BLaER1 treated with 17β-estradiol and CSF1 and Interleukin-3, amounts not matched to agents 10 nM and 100 nM (cell line): ENCODE data around the gene NCOA1.
A peak's percentile ranks its signal among the peaks of the same experiment; 100 is the strongest.

Experiments
- H3K27ac ChIP-seq, 11 experiments: shearing (Covaris generic); formaldehyde crosslinking; 2 replicates each; pipeline ENCODE4 v1.8.1; 2022
- H3K27me3 ChIP-seq, 11 experiments: shearing (Covaris generic); formaldehyde crosslinking; 2 replicates each; pipeline ENCODE4 v1.8.1; 2022
- H3K36me3 ChIP-seq, 11 experiments: shearing (Covaris generic); formaldehyde crosslinking; 2 replicates each; pipeline ENCODE4 v1.8.1; 2022
- H3K4me1 ChIP-seq, 10 experiments: shearing (Covaris generic); formaldehyde crosslinking; 2 replicates each; pipeline ENCODE4 v1.8.1; 2022
- H3K4me2 ChIP-seq, 11 experiments: shearing (Covaris generic); formaldehyde crosslinking; 2 replicates each; pipeline ENCODE4 v1.8.1; 2022
- H3K4me3 ChIP-seq, 10 experiments: shearing (Covaris generic); formaldehyde crosslinking; 2 replicates each; pipeline ENCODE4 v1.8.1; 2022
- H3K9ac ChIP-seq, 11 experiments: shearing (Covaris generic); formaldehyde crosslinking; 2 replicates each; pipeline ENCODE4 v1.8.1; 2022
- H3K9me3 ChIP-seq, 11 experiments: shearing (Covaris generic); formaldehyde crosslinking; replicated peaks in 1 of 11; 2 replicates each; pipeline ENCODE4 v1.8.1; 2022
- H4K20me1 ChIP-seq, 11 experiments: shearing (Covaris generic); formaldehyde crosslinking; 2 replicates each; pipeline ENCODE4 v1.8.1; 2022
- Cebpa-rat ChIP-seq, 11 experiments: shearing (Covaris generic); IDR thresholded peaks; 2 replicates each; pipeline ENCODE4 v1.8.1; 2022

NCOA1 gene

GRCh38 chr2:24490690-24491541 is at the start of gene NCOA1:
TSS of gene NCOA1 (plus strand) at chr2:24491254. CDS start at chr2:24658678, 167,424 bp downstream.
- Histone ChIP-seq H4K20me1 (peaks cover 11 to 44% (median 37%) of the 10 kb centered on the region in 11 experiments; a peak in 19 of 22 replicates), H3K4me3 (peak within 1 kb of the TSS; percentile 85 to 100 (median 94)), H3K4me2 (peak within 1 kb of the TSS; percentile 92 to 98 (median 95)), H3K4me1 (peaks cover 29 to 55% (median 36%) of the 10 kb centered on the region in 10 experiments), H3K36me3 (no peaks in the 10 kb centered on the region), H3K27me3 (peaks cover 0 to 15% (median 9%) of the 10 kb centered on the region in 11 experiments; a peak in 8 of 22 replicates), H3K9ac (peak within 1 kb of the TSS; percentile 89 to 99 (median 92)), H3K9me3 (no peaks in the 10 kb centered on the region), H3K27ac (peak within 1 kb of the TSS; percentile 83 to 95 (median 89))
- TF ChIP-seq Cebpa-rat (IDR thresholded peaks at IDR 0.05) = no peak

GRCh38 chr2:24448797-24449196 is 42.3 kb upstream of the NCOA1 start:
- peak in 6 of 11 experiments; percentile 51 to 91 (median 84); a peak in 11 of 22 replicates for TF ChIP-seq Cebpa-rat (IDR thresholded peaks at IDR 0.05)
- peak overlapping the region in 9 of 11 experiments; percentile 42 to 98 (median 90); a peak in 18 of 22 replicates for H3K27ac ChIP-seq

GRCh38 chr2:24449344-24449743 is 41.7 kb upstream of the NCOA1 start:
- TF ChIP-seq Cebpa-rat (IDR thresholded peaks at IDR 0.05) = no peak
- Histone ChIP-seq H4K20me1 (no peaks in the 10 kb centered on the region), H3K27me3 (no peaks in the 10 kb centered on the region), H3K4me3 (peak overlapping the region in 1 of 10 experiments; percentile 20; a peak in 1 of 20 replicates), H3K4me1 (peaks cover 0 to 76% (median 40%) of the 10 kb centered on the region in 10 experiments; a peak in 17 of 20 replicates), H3K27ac (peak overlapping the region in 8 of 11 experiments; percentile 75 to 98 (median 92); a peak in 16 of 22 replicates), H3K36me3 (0 out of 22 replicates have a peak, but pooled peaks cover 0 to 3% (median 0%) of the 10 kb centered on the region in 11 experiments), H3K4me2 (peak overlapping the region in 7 of 11 experiments; percentile 49 to 88 (median 77); a peak in 14 of 22 replicates), H3K9me3 (peaks cover 10 to 31% (median 23%) of the 10 kb centered on the region in 11 experiments), H3K9ac (peak overlapping the region in 6 of 11 experiments; percentile 23 to 80 (median 74); a peak in 10 of 22 replicates)

More at GRCh38 chr2:24448797-24449196, 42.3 kb upstream of the NCOA1 start:
- peaks cover 0 to 71% (median 34%) of the 10 kb centered on the region in 10 experiments; a peak in 16 of 20 replicates for H3K4me1 ChIP-seq
- H3K4me3 ChIP-seq = no peak overlapping the region
- 0 out of 22 replicates have a peak, but pooled peaks cover 0 to 3% (median 0%) of the 10 kb centered on the region in 11 experiments for H3K36me3 ChIP-seq
- peak overlapping the region in 8 of 11 experiments; percentile 14 to 88 (median 70); a peak in 15 of 22 replicates for H3K4me2 ChIP-seq
- H3K27me3 ChIP-seq = no peaks in the 10 kb centered on the region
- peaks cover 10 to 31% (median 23%) of the 10 kb centered on the region in 11 experiments for H3K9me3 ChIP-seq
- H3K9ac ChIP-seq = peak overlapping the region in 8 of 11 experiments; percentile 4 to 82 (median 74); a peak in 13 of 22 replicates
- no peaks in the 10 kb centered on the region for H4K20me1 ChIP-seq

- no peak for TF ChIP-seq Cebpa-rat (IDR thresholded peaks at IDR 0.05)
- H3K4me3 ChIP-seq = peak overlapping the region in 2 of 10 experiments; percentile 8 to 10; a peak in 1 of 20 replicates
- no peaks in the 10 kb centered on the region for H4K20me1 ChIP-seq
- 0 out of 22 replicates have a peak, but pooled peaks cover 0 to 3% (median 0%) of the 10 kb centered on the region in 11 experiments for H3K36me3 ChIP-seq
- peak overlapping the region in 5 of 11 experiments; percentile 26 to 98 (median 47); a peak in 9 of 22 replicates for H3K27ac ChIP-seq
- peak overlapping the region in 6 of 11 experiments; percentile 2 to 87 (median 75); a peak in 10 of 22 replicates for H3K4me2 ChIP-seq
- H3K9me3 ChIP-seq = peaks cover 7 to 17% (median 13%) of the 10 kb centered on the region in 11 experiments
- no peaks in the 10 kb centered on the region for H3K27me3 ChIP-seq
- H3K9ac ChIP-seq = 0 out of 22 replicates have a peak overlapping the region, but pooled peaks of 1 of the 11 experiments have one; percentile 26
- peaks cover 5 to 99% (median 52%) of the 10 kb centered on the region in 10 experiments; a peak in 17 of 20 replicates for H3K4me1 ChIP-seq
These were observed 39.1 kb upstream of the NCOA1 start for GRCh38 chr2:24451805-24452501.

- peaks cover 7 to 16% (median 11%) of the 10 kb centered on the region in 11 experiments for H3K9me3 ChIP-seq
- no peak for TF ChIP-seq Cebpa-rat (IDR thresholded peaks at IDR 0.05)
- no peaks in the 10 kb centered on the region for H3K27me3 ChIP-seq
- H4K20me1 ChIP-seq = no peaks in the 10 kb centered on the region
- H3K36me3 ChIP-seq = 0 out of 22 replicates have a peak, but pooled peaks cover 0 to 3% (median 0%) of the 10 kb centered on the region in 11 experiments
- peak overlapping the region in 5 of 11 experiments; percentile 7 to 98 (median 47); a peak in 7 of 22 replicates for H3K27ac ChIP-seq
- H3K4me2 ChIP-seq = peak overlapping the region in 6 of 11 experiments; percentile 2 to 87 (median 75); a peak in 10 of 22 replicates
- peak overlapping the region in 2 of 10 experiments; percentile 8 to 10; a peak in 1 of 20 replicates for H3K4me3 ChIP-seq
- H3K4me1 ChIP-seq = peaks cover 5 to 100% (median 54%) of the 10 kb centered on the region in 10 experiments; a peak in 17 of 20 replicates
- 0 out of 22 replicates have a peak overlapping the region, but pooled peaks of 1 of the 11 experiments have one; percentile 26 for H3K9ac ChIP-seq
These were observed 38.6 kb upstream of the NCOA1 start for GRCh38 chr2:24452502-24452885.

GRCh38 chr2:24453379-24454073 is 37.5 kb upstream of the NCOA1 start:
- no peak for TF ChIP-seq Cebpa-rat (IDR thresholded peaks at IDR 0.05)
- Histone ChIP-seq H3K4me3 (no peak overlapping the region), H3K36me3 (0 out of 22 replicates have a peak, but pooled peaks cover 0 to 3% (median 0%) of the 10 kb centered on the region in 11 experiments), H3K27me3 (no peaks in the 10 kb centered on the region), H3K27ac (no peak overlapping the region; a peak in 2 of 22 replicates), H3K4me1 (peaks cover 5 to 99% (median 45%) of the 10 kb centered on the region in 10 experiments; a peak in 17 of 20 replicates), H4K20me1 (no peaks in the 10 kb centered on the region), H3K4me2 (peak overlapping the region in 9 of 11 experiments; percentile 10 to 87 (median 35); a peak in 16 of 22 replicates), H3K9me3 (peaks cover 7 to 16% (median 11%) of the 10 kb centered on the region in 11 experiments), H3K9ac (no peak overlapping the region)

- H3K9me3 ChIP-seq = peaks cover 6 to 11% (median 7%) of the 10 kb centered on the region in 11 experiments
- H3K27me3 ChIP-seq = no peaks in the 10 kb centered on the region
- TF ChIP-seq Cebpa-rat (IDR thresholded peaks at IDR 0.05) = no peak; a peak in 1 of 22 replicates
- H3K36me3 ChIP-seq = 0 out of 22 replicates have a peak, but pooled peaks cover 0 to 3% (median 0%) of the 10 kb centered on the region in 11 experiments
- no peak overlapping the region for H3K4me3 ChIP-seq
- no peak overlapping the region for H3K9ac ChIP-seq
- peaks cover under 1 to 100% (median 40%) of the 10 kb centered on the region in 10 experiments; a peak in 16 of 20 replicates for H3K4me1 ChIP-seq
- H3K4me2 ChIP-seq = peak overlapping the region in 8 of 11 experiments; percentile 1 to 87 (median 63); a peak in 14 of 22 replicates
- H3K27ac ChIP-seq = peak overlapping the region in 4 of 11 experiments; percentile 13 to 34 (median 18); a peak in 1 of 22 replicates
- H4K20me1 ChIP-seq = no peaks in the 10 kb centered on the region
These were observed 36.8 kb upstream of the NCOA1 start for GRCh38 chr2:24454294-24454693.
